HepG2 (cell line): ENCODE data around the gene ANKHD1. TPM values are rescaled to one million over a fixed set of nuclear protein-coding genes. Genes with fewer than 3 reads are reported as not detected.
A peak's percentile ranks its signal among the peaks of the same experiment; 100 is the strongest.

Experiments used
- AGO1 ChIP-seq: fragments of 200-400 bp; formaldehyde crosslinking; IDR thresholded peaks from 2 replicates; pipeline ENCODE4 v1.6.1; 2017; ENCODE audit warnings: mild to moderate bottlenecking, low read depth, low read length, moderate library complexity; ENCODE audit not compliant: poor library complexity, severe bottlenecking
- AGO2 ChIP-seq: fragments of 200-400 bp; formaldehyde crosslinking; optimal IDR thresholded peaks from 2 replicates; pipeline ENCODE3; 2017; ENCODE audit warnings: mild to moderate bottlenecking, low read depth, low read length, moderate library complexity
- BCL6 ChIP-seq: IDR thresholded peaks from 2 replicates; pipeline ENCODE4 v1.6.1; 2016; ENCODE audit warnings: missing genetic modification reagents, missing compliant biosample characterization
- BCLAF1 ChIP-seq: fragments of 450-650 bp; IDR thresholded peaks from 2 replicates; pipeline ENCODE4 v1.6.1; 2017; ENCODE audit warnings: mild to moderate bottlenecking
- DMTF1 ChIP-seq: sonication (generic); formaldehyde crosslinking; IDR thresholded peaks from 2 replicates; pipeline ENCODE4 v1.4.0; 2020; ENCODE audit warnings: mild to moderate bottlenecking, missing genetic modification reagents
- ELF3 ChIP-seq: IDR thresholded peaks from 2 replicates; pipeline ENCODE4 v1.6.1; 2016; ENCODE audit warnings: missing genetic modification reagents, missing compliant biosample characterization
- GZF1 ChIP-seq: sonication (generic); formaldehyde crosslinking; IDR thresholded peaks from 2 replicates; pipeline ENCODE4 v1.5.1; 2020; ENCODE audit warnings: mild to moderate bottlenecking, missing genetic modification reagents
- MIXL1 ChIP-seq: IDR thresholded peaks from 2 replicates; pipeline ENCODE4 v1.6.1; 2016
- NCOA2 ChIP-seq: sonication (generic); formaldehyde crosslinking; IDR thresholded peaks from 2 replicates; pipeline ENCODE4 v1.8.0; 2022; ENCODE audit warnings: inconsistent platforms
- NFKB2 ChIP-seq: sonication (generic); formaldehyde crosslinking; IDR thresholded peaks from 2 replicates; pipeline ENCODE4 v1.4.0; 2020; ENCODE audit warnings: missing genetic modification reagents, borderline replicate concordance
- SNAI1 ChIP-seq: sonication (generic); formaldehyde crosslinking; IDR thresholded peaks from 2 replicates; pipeline ENCODE4 v1.5.0; 2020; ENCODE audit warnings: mild to moderate bottlenecking, missing genetic modification reagents, borderline replicate concordance
- THAP11 ChIP-seq: IDR thresholded peaks from 2 replicates; pipeline ENCODE4 v1.6.1; 2016; ENCODE audit warnings: missing biosample characterization, missing genetic modification reagents
- TRAFD1 ChIP-seq: sonication (generic); formaldehyde crosslinking; IDR thresholded peaks from 2 replicates; pipeline ENCODE4 v1.5.1; 2020; ENCODE audit warnings: missing genetic modification reagents, mild to moderate bottlenecking, borderline replicate concordance
- ZKSCAN8 ChIP-seq: IDR thresholded peaks from 2 replicates; pipeline ENCODE4 v1.6.1; 2016; ENCODE audit warnings: borderline replicate concordance, missing genetic modification reagents, missing compliant biosample characterization
- ZNF207 ChIP-seq: fragments of 450-650 bp; IDR thresholded peaks from 2 replicates; pipeline ENCODE4 v1.6.1; 2016; ENCODE audit warnings: antibody characterized with exemption, borderline replicate concordance
- ZNF550 ChIP-seq: sonication (generic); formaldehyde crosslinking; IDR thresholded peaks from 2 replicates; pipeline ENCODE4 v1.4.0; 2020; ENCODE audit warnings: mild to moderate bottlenecking, missing genetic modification reagents, borderline replicate concordance
- ZNF569 ChIP-seq: sonication (generic); formaldehyde crosslinking; IDR thresholded peaks from 2 replicates; pipeline ENCODE4 v1.5.0; 2020; ENCODE audit warnings: mild to moderate bottlenecking, missing genetic modification reagents, moderate library complexity, borderline replicate concordance
- ZSCAN25 ChIP-seq: sonication (generic); formaldehyde crosslinking; IDR thresholded peaks from 2 replicates; pipeline ENCODE4 v1.8.0; 2022; ENCODE audit warnings: mild to moderate bottlenecking, missing genetic modification reagents
- ZSCAN29 ChIP-seq: sonication (generic); formaldehyde crosslinking; conservative IDR thresholded peaks from 2 replicates; pipeline ENCODE4 v1.4.0; 2020; ENCODE audit warnings: mild to moderate bottlenecking, missing genetic modification reagents
- polyA plus RNA-seq, 8 experiments: library from polyadenylated mRNA; depleted of rRNA in 3 of 8; stranded (reverse) in 7 of 8; unstranded in 1 of 8; fragments of >200 nt; fragmentation: Illumina TruSeq in 4 of 8; extraction: Trizol in 4 of 8; gene quantifications; 2 replicates each; pipeline versions ENCODE4 v1.2.1 to v1.2.3, GENCODE V29; 2011 to 2016; ENCODE audit warnings: low read depth in 4 of 8, missing spikeins in 1 of 8, mixed read lengths in 1 of 8; ENCODE audit not compliant: insufficient read depth in 1 of 8
- total RNA-seq, 5 experiments: library from RNA; depleted of rRNA; stranded (reverse); fragments of >200 nt; fragmentation: Illumina TruSeq; extraction: Trizol; gene quantifications; 2 replicates each; pipeline ENCODE4 v1.2.3, GENCODE V29; 2016; ENCODE audit warnings: low read depth in 1 of 5
- TF ChIP-seq, protein P1 (sequence below): sonication (generic); formaldehyde crosslinking; IDR thresholded peaks from 2 replicates; pipeline ENCODE4 v1.4.0; 2020; ENCODE audit warnings: missing genetic modification reagents, borderline replicate concordance

ANKHD1 gene
- total and polyA plus RNA-seq, 2 of the 13 experiments (the other 11 are each of a cell fraction or from before 2014, with no cell fraction given), result 69.9 to 82.0 TPM

DNA sequence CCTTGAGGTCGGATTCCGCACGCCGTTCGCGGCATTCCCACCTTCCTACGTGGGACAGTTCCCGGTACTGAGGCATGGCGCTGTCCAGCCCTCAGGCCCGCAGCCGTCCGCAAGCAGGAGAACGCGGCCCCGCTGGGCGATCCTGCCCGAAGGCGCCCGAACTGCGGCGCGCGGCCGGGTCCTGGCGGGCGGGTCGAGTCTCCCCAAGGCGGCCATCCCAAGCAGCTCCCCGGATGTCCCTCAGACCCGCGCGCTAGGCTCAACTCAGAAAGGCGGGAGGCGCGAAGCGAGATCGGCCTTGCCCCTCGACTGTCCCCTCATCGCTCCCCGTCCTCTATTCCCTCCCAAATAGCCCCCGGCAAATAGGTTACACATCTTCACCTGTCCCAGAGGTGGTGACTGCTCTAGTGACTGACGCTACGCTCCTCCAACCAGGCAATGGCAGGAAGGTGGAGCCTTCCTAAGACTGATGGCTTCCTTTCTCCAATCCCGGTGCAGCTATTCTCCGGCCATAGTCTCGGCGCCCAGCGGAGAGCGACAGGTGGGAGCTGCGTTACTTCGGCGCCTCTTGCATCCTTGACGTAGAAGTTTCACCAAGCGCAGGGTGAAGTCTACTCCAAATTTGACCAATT, 787 bp upstream of the ANKHD1 start (continued):
- no peak for TF ChIP-seq BCLAF1
- TF ChIP-seq ZNF550 (CRISPR knock-in tag), result 0 out of 2 replicates have a peak, but pooled peaks have one; percentile 82
- TF ChIP-seq ZNF569 (CRISPR knock-in tag), result no peak
- TF ChIP-seq ZSCAN29 (CRISPR knock-in tag), result no peak
- TF ChIP-seq THAP11, result peak; percentile 17; the same call in 1 of the 2 replicates
- TF ChIP-seq NFKB2 (CRISPR knock-in tag), result no peak; the same call in 1 of the 2 replicates
- TF ChIP-seq, protein P1, sequence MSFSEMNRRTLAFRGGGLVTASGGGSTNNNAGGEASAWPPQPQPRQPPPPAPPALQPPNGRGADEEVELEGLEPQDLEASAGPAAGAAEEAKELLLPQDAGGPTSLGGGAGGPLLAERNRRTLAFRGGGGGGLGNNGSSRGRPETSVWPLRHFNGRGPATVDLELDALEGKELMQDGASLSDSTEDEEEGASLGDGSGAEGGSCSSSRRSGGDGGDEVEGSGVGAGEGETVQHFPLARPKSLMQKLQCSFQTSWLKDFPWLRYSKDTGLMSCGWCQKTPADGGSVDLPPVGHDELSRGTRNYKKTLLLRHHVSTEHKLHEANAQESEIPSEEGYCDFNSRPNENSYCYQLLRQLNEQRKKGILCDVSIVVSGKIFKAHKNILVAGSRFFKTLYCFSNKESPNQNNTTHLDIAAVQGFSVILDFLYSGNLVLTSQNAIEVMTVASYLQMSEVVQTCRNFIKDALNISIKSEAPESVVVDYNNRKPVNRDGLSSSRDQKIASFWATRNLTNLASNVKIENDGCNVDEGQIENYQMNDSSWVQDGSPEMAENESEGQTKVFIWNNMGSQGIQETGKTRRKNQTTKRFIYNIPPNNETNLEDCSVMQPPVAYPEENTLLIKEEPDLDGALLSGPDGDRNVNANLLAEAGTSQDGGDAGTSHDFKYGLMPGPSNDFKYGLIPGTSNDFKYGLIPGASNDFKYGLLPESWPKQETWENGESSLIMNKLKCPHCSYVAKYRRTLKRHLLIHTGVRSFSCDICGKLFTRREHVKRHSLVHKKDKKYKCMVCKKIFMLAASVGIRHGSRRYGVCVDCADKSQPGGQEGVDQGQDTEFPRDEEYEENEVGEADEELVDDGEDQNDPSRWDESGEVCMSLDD, result no peak; the same call in 1 of the 2 replicates
- peak; percentile 72; the same call in 1 of the 2 replicates for TF ChIP-seq SNAI1 (CRISPR knock-in tag)
- TF ChIP-seq MIXL1 (CRISPR knock-in tag), result 0 out of 2 replicates have a peak, but pooled peaks have one; percentile 43
- no peak for TF ChIP-seq GZF1 (CRISPR knock-in tag)
- TF ChIP-seq DMTF1 (CRISPR knock-in tag), result 0 out of 2 replicates have a peak, but pooled peaks have one; percentile 15
- TF ChIP-seq ZNF207, result no peak
- TF ChIP-seq NCOA2 (CRISPR knock-in tag), result no peak
- peak; percentile 72 for TF ChIP-seq AGO2
- peak; percentile 2 for TF ChIP-seq BCL6 (CRISPR knock-in tag)
- TF ChIP-seq ELF3 (CRISPR knock-in tag), result peak; percentile 70; the same call in 1 of the 2 replicates
- peak; percentile 72; the same call in 1 of the 2 replicates for TF ChIP-seq ZKSCAN8 (CRISPR knock-in tag)
- peak; percentile 77; the same call in 1 of the 2 replicates for TF ChIP-seq ZSCAN25
- TF ChIP-seq AGO1, result peak; percentile 48
- TF ChIP-seq TRAFD1 (CRISPR knock-in tag), result no peak
